Psoas muscle (tissue), 8 donors: Measurements from ENCODE around the gene DPY30. TPM values are rescaled to one million over a fixed set of nuclear protein-coding genes. Genes with fewer than 3 reads are reported as not detected.
A peak's percentile ranks its signal among the peaks of the same experiment; 100 is the strongest.

Experiments
- ATAC-seq, 4 donors: fragments of 200-7000 bp; cut with Tn5 transposase; one replicate each; pipeline ENCODE4 v1.9.1; 2020; ENCODE audit warnings: moderate library complexity in 3 of 4, mild to moderate bottlenecking in 2 of 4
- DNase-seq, 2 donors: peaks; one replicate each; pipeline ENCODE4 v3.0.0-alpha.2; 2020
- H3K27ac ChIP-seq: fragments of 200-600 bp; one replicate; pipeline ENCODE4 v1.8.0; 2022
- H3K27me3 ChIP-seq, 3 donors: fragments of 200-600 bp in 1 of 3; one replicate each; pipeline versions ENCODE4 v1.6.1 to v1.8.0; 2013 to 2022; ENCODE audit warnings: low read length in 2 of 3, mild to moderate bottlenecking in 2 of 3, moderate library complexity in 1 of 3; ENCODE audit not compliant: insufficient read depth in 3 of 3
- H3K36me3 ChIP-seq, 2 donors: fragments of 200-600 bp in 1 of 2; one replicate each; pipeline versions ENCODE4 v1.6.1 to v1.8.0; 2013 to 2022; ENCODE audit warnings: low read depth in 1 of 2, mild to moderate bottlenecking in 1 of 2, moderate library complexity in 1 of 2; ENCODE audit not compliant: insufficient read depth in 1 of 2
- H3K4me1 ChIP-seq: fragments of 200-600 bp; one replicate; pipeline ENCODE4 v1.8.0; 2022
- H3K4me3 ChIP-seq: fragments of 200-600 bp; one replicate; pipeline ENCODE4 v1.8.0; 2022; ENCODE audit warnings: mild to moderate bottlenecking
- H3K9me3 ChIP-seq: fragments of 200-600 bp; one replicate; pipeline ENCODE4 v1.8.0; 2022
- CTCF ChIP-seq: fragments of 200-600 bp; IDR thresholded peaks from one replicate; pipeline ENCODE4 v1.8.0; 2022; ENCODE audit warnings: antibody characterized with exemption
- WGBS, 3 donors: extraction: QIAGEN DNeasy Blood & Tissue Kit; methylation state at CpG; one replicate each; pipeline versions ENCODE4 v1.1.6 to v1.1.7; 2013; 5-methylcytosine and 5-hydroxymethylcytosine counted together
- intact Hi-C, 2 donors: fragments of 100-400 bp; cut with DNase I; formaldehyde crosslinking; loops; one replicate each; pipeline versions ENCODE4 v1.11.0 to v1.14.2; 2022
- polyA plus RNA-seq, 3 donors: library from polyadenylated mRNA; stranded (reverse); fragments of 200-250 nt; gene quantifications; one replicate each; pipeline ENCODE4 v1.2.3, GENCODE V29; 2013
- total RNA-seq, 4 donors: library from RNA; stranded (reverse); fragmentation: NEBNext Ultra II Directional in 2 of 4; extraction: Animal tissue kit (Norgen Biotek cat#: 25700) in 2 of 4; gene quantifications; one replicate each; pipeline versions ENCODE4 v1.2.1 to v1.2.4, GENCODE V29; 2021 to 2023
- donor health status: healthy with polysubstance abuse.
- donor health status: DM: no; HTN: no; CAD: no; lungs with moderate emphysema.
- donor health status: Bipolar disorder and iron deficiency.
- donor health status: healthy.
- donor health status: DM: yes; HTN: yes; CAD: no.
- donor health status: DM: no; HTN: no; CAD: no.
- donor health status: DM: no; HTN: no; CAD: no.
- donor health status: DM: yes; HTN: yes; CAD: no.

The DPY30 gene
- total and polyA plus RNA-seq, 7 donors, result 28.6 to 76.9 (median 35.6) TPM

GRCh38 chr2:31987454-31988220 lies 52.0 kb downstream of the DPY30 start:
- 94 to 97% (median 96%) methylated on average over 2 of the region's 2 CpGs for WGBS, 3 donors
- H3K27ac ChIP-seq, result peak overlapping the region; percentile 84
- H3K4me1 ChIP-seq, result peaks cover 39% of the 10 kb centered on the region

GRCh38 chr2:31986906-31987305 lies 52.7 kb downstream of the DPY30 start:
- Histone ChIP-seq H3K9me3 (no peaks in the 10 kb centered on the region), H3K4me1 (peaks cover 38% of the 10 kb centered on the region), H3K4me3 (no peak overlapping the region), H3K36me3 (no peaks in the 10 kb centered on the region), H3K27me3 (no peaks in the 10 kb centered on the region), H3K27ac (peak overlapping the region; percentile 84)
- ATAC-seq (peak in 1 of 4 donors; percentile 1), DNase-seq (no peak)
- intact Hi-C loops, result no loop called here
- WGBS, 3 donors, result 92 to 94% (median 93%) methylated on average over 3 of the region's 3 CpGs
- no peak for TF ChIP-seq CTCF

More at GRCh38 chr2:31987454-31988220, 52.0 kb downstream of the DPY30 start:
- no peak for TF ChIP-seq CTCF
- no peaks in the 10 kb centered on the region for H3K36me3 ChIP-seq
- ATAC-seq, result peak; percentile 84 to 88 (median 86)
- no peak overlapping the region for H3K4me3 ChIP-seq
- intact Hi-C loops, result no loop called here
- H3K27me3 ChIP-seq, result no peaks in the 10 kb centered on the region
- no peaks in the 10 kb centered on the region for H3K9me3 ChIP-seq
- DNase-seq, result peak; percentile 27 to 72

- no peaks in the 10 kb centered on the region for H3K36me3 ChIP-seq
- no peak for DNase-seq
- no peaks in the 10 kb centered on the region for H3K27me3 ChIP-seq
- intact Hi-C loops, result no loop called here
- peak; percentile 56 to 77 (median 62) for ATAC-seq
- H3K9me3 ChIP-seq, result no peaks in the 10 kb centered on the region
- 57 to 78% (median 63%) methylated on average over 5 of the region's 5 CpGs for WGBS, 3 donors
- TF ChIP-seq CTCF, result no peak
- H3K4me1 ChIP-seq, result peaks cover 59% of the 10 kb centered on the region
- H3K27ac ChIP-seq, result peak overlapping the region; percentile 84
- no peak overlapping the region for H3K4me3 ChIP-seq
These were observed 55.7 kb downstream of the DPY30 start for GRCh38 chr2:31983762-31984467.

- H3K36me3 ChIP-seq, result no peaks in the 10 kb centered on the region
- intact Hi-C loops, result no loop called here
- H3K4me3 ChIP-seq, result no peak overlapping the region
- H3K9me3 ChIP-seq, result no peaks in the 10 kb centered on the region
- H3K27me3 ChIP-seq, result no peaks in the 10 kb centered on the region
- WGBS, 3 donors, result 68 to 75% (median 69%) methylated on average over 6 of the region's 6 CpGs
- peak overlapping the region; percentile 66 for H3K27ac ChIP-seq
- ATAC-seq (peak; percentile 52 to 75 (median 66)), DNase-seq (no peak)
- peaks cover 46% of the 10 kb centered on the region for H3K4me1 ChIP-seq
- no peak for TF ChIP-seq CTCF
These were observed 58.8 kb downstream of the DPY30 start for GRCh38 chr2:31980674-31981356.
